ENCODE measurements around the gene KDM8. TPM values are rescaled to one million over a fixed set of nuclear protein-coding genes. Genes with fewer than 3 reads are reported as not detected.

KDM8 gene
- total RNA-seq, result 8.4 and 8.9 TPM in 2 replicates
- 5.1 TPM in 2 replicates for polyA plus RNA-seq
- 4.0 and 4.6 TPM in 2 replicates for polyA plus RNA-seq (2011; cell fraction: cytosol; rRNA removed)
- 14.0 and 15.0 TPM in 2 replicates for polyA plus RNA-seq (2011; cell fraction: nucleus; rRNA removed)
- polyA plus RNA-seq (2012), result 2.7 and 4.2 TPM in 2 replicates
- polyA minus RNA-seq, result 6.4 and 24.7 TPM in 2 replicates
- polyA minus RNA-seq (2011; cell fraction: cytosol; rRNA and poly(A)+ RNA removed), result 2.8 TPM
- 12.1 and 13.0 TPM in 2 replicates for polyA minus RNA-seq (2011; cell fraction: nucleus; rRNA and poly(A)+ RNA removed)
- Bru-seq, nascent RNA, result percentile 55 among the genes with signal in this experiment
- BruChase-seq, experiment 1, labeled RNA remaining after a 6-hour chase, result percentile 49 among the genes with signal in this experiment
- percentile 55 among the genes with signal in this experiment for BruChase-seq, experiment 2, labeled RNA remaining after a 2-hour chase
- long read RNA-seq, transcript KDM8-201 (8 exons, 2,462 nt), result major isoform, 7 of 11 reads
- long read RNA-seq, partial matches to known transcripts, result 1 of 11 reads
- long read RNA-seq, other reads (novel, unspliced or antisense), result 3 of 11 reads

- Histone ChIP-seq H3K9me1 (replicated peaks; ENCODE audit: control insufficient read depth, extremely low read depth, insufficient read depth, low read length) (no peaks in the 10 kb centered on the region), H3K27ac (ENCODE audit: insufficient read depth, low read depth, low read length) (peak within 1 kb of the TSS; percentile 78), H3K4me3 (replicated peaks in 1 of 3; ENCODE audit: insufficient read depth in 1 of 3, low read depth in 1 of 3, low read length in 3 of 3) (peak within 1 kb of the TSS; percentile 19 to 78 (median 59)), H3K4me2 (ENCODE audit: insufficient read depth, low read length) (peak within 1 kb of the TSS; percentile 77), H3K9me3 (replicated peaks; ENCODE audit: control insufficient read depth, insufficient read depth, low read length) (no peaks in the 10 kb centered on the region), H4K20me1 (replicated peaks; ENCODE audit: control insufficient read depth, extremely low read depth, insufficient read depth, low read length) (no peaks in the 10 kb centered on the region), H3K4me1 (ENCODE audit: control insufficient read depth, extremely low read depth, insufficient read depth, low read length) (peaks cover 10% of the 10 kb centered on the region), H3K9ac (replicated peaks; ENCODE audit: extremely low read depth, insufficient read depth, low read length) (peak within 1 kb of the TSS; percentile 86), H2AFZ (ENCODE audit: low read depth, low read length) (peak within 1 kb of the TSS; percentile 72), H3K36me3 (ENCODE audit: control insufficient read depth in 2 of 2, extremely low read depth in 1 of 2, insufficient read depth in 2 of 2, low read length in 2 of 2) (no peaks in the 10 kb centered on the region), H3K27me3 (ENCODE audit: control insufficient read depth in 2 of 2, insufficient read depth in 2 of 2, low read length in 2 of 2) (peaks cover 1 to 6% of the 10 kb centered on the region in 2 experiments), H3K79me2 (ENCODE audit: control insufficient read depth, insufficient read depth, low read length) (no peaks in the 10 kb centered on the region)
- TF ChIP-seq JUN (IDR thresholded peaks at IDR 0.05; ENCODE audit: borderline replicate concordance, insufficient read depth, insufficient read length, low read depth) (no peak), EZH2 (IDR thresholded peaks at IDR 0.05; ENCODE audit: borderline replicate concordance, low read depth, low read length, severe bottlenecking) (no peak), GATA2 (IDR thresholded peaks at IDR 0.05; ENCODE audit: insufficient read depth, insufficient read length, low read depth, low read length) (no peak), CTCF (IDR thresholded peaks at IDR 0.05; ENCODE audit: extremely low read depth in 1 of 2, insufficient read depth in 1 of 2, low read depth in 1 of 2, low read length in 2 of 2) (no peak), POLR2AphosphoS5 (IDR thresholded peaks at IDR 0.05; ENCODE audit: insufficient read depth, low read depth, low read length) (peak; percentile 87), POLR2A (IDR thresholded peaks at IDR 0.05; ENCODE audit: low read depth, low read length) (peak; percentile 90), MYC (IDR thresholded peaks at IDR 0.05; ENCODE audit: low read depth, low read length) (no peak), MAX (IDR thresholded peaks at IDR 0.05; ENCODE audit: insufficient read depth, insufficient read length) (no peak), FOS (IDR thresholded peaks at IDR 0.05; ENCODE audit: borderline replicate concordance, insufficient read depth, low read length) (no peak)
- peak; percentile 100 for FAIRE-seq
- peak; percentile 100 for DNase-seq (ENCODE audit: low read depth, low spot score)
- ChIA-PET CTCF (interaction anchor here (0.8 to 2.2 kb wide), 6 partner anchors 10 to 252 kb away, joined by 3 to 20 read pairs (median 8); no protein-coding TSS in a partner anchor), POLR2A (interaction anchor here (0.6 to 1.6 kb wide), 5 partner anchors 16 to 164 kb away, joined by 3 to 6 read pairs (median 4); no protein-coding TSS in a partner anchor)
- BruUV-seq (replicated peaks), result no TSS peak
- dilution Hi-C loops (cut with MboI; ENCODE audit: extremely low pct_ligation_motif_present, low sequenced_read_pairs) (no loop called here), intact Hi-C loops (cut with micrococcal nuclease) (loop anchor here (1.0 kb wide), 3 partner anchors 24 to 164 kb away; no protein-coding TSS in a partner anchor)
Measured at GRCh38 chr16:27203507-27204311, at the start of gene KDM8. KDM8 (plus strand) TSS chr16:27203526; CDS start chr16:27210124, 6,598 bp downstream.
